CD4-positive, CD25-positive, alpha-beta regulatory T cell (primary cell): ENCODE results near the gene PLXNB3. TPM values are rescaled to one million over a fixed set of nuclear protein-coding genes. Genes with fewer than 3 reads are reported as not detected.

Source experiments
- ATAC-seq, 2 donors: fragments of 150-1000 bp; cut with Tn5 transposase; one replicate each; pipeline ENCODE4 v1.10.0; 2021; ENCODE audit warnings: low read depth in 2 of 2, moderate number of reproducible peaks in 2 of 2, moderate library complexity in 1 of 2
- DNase-seq, 3 donors: peaks; one replicate each; pipeline versions ENCODE4 v3.0.0 to v3.0.0-alpha.2; 2012 to 2022; ENCODE audit warnings: mixed read lengths in 1 of 3
- H3K27ac ChIP-seq: one replicate; pipeline ENCODE4 v1.7.0; 2013; ENCODE audit warnings: mild to moderate bottlenecking, low read length; ENCODE audit not compliant: insufficient read depth, poor library complexity, severe bottlenecking
- H3K27me3 ChIP-seq: one replicate; pipeline ENCODE4 v1.7.0; 2013; ENCODE audit warnings: low read length; ENCODE audit not compliant: control insufficient read depth, insufficient read depth
- H3K36me3 ChIP-seq: one replicate; pipeline ENCODE4 v1.7.0; 2013; ENCODE audit warnings: mild to moderate bottlenecking, low read length, moderate library complexity; ENCODE audit not compliant: control insufficient read depth, insufficient read depth
- H3K4me1 ChIP-seq: 2 replicates; pipeline ENCODE4 v1.7.0; 2013; ENCODE audit warnings: mild to moderate bottlenecking, low read length; ENCODE audit not compliant: insufficient read depth, control insufficient read depth, poor library complexity, severe bottlenecking
- H3K4me3 ChIP-seq: one replicate; pipeline ENCODE4 v1.7.0; 2013; ENCODE audit warnings: low read depth, mild to moderate bottlenecking, low read length, moderate library complexity
- H3K9me3 ChIP-seq, 2 experiments: 1 replicate in 1 of 2; 2 replicates in 1 of 2; pipeline ENCODE4 v1.7.0; 2013; ENCODE audit warnings: low read length in 2 of 2, mild to moderate bottlenecking in 1 of 2, moderate library complexity in 1 of 2; ENCODE audit not compliant: control insufficient read depth in 2 of 2
- H3K27ac Mint-ChIP-seq, 3 donors: one replicate each; pipeline ENCODE4 v1.8.0; 2020 to 2022; ENCODE audit warnings: mild to moderate bottlenecking in 3 of 3, mixed read lengths in 3 of 3, moderate library complexity in 2 of 3
- H3K27me3 Mint-ChIP-seq: one replicate; pipeline ENCODE4 v1.8.0; 2022; ENCODE audit warnings: mild to moderate bottlenecking, mixed read lengths
- H3K36me3 Mint-ChIP-seq: one replicate; pipeline ENCODE4 v1.8.0; 2020; ENCODE audit warnings: mixed read lengths
- H3K4me1 Mint-ChIP-seq, 4 donors: one replicate each; pipeline ENCODE4 v1.8.0; 2020 to 2022; ENCODE audit warnings: mixed read lengths in 4 of 4, mild to moderate bottlenecking in 1 of 4
- H3K4me3 Mint-ChIP-seq, 4 donors: one replicate each; pipeline ENCODE4 v1.8.0; 2020 to 2022; ENCODE audit warnings: mild to moderate bottlenecking in 4 of 4, mixed read lengths in 4 of 4, moderate library complexity in 3 of 4
- H3K9me3 Mint-ChIP-seq, 7 donors: one replicate each; pipeline ENCODE4 v1.8.0; 2020 to 2022; ENCODE audit warnings: mixed read lengths in 7 of 7, mild to moderate bottlenecking in 3 of 7, moderate library complexity in 2 of 7
- polyA plus RNA-seq, 4 donors: library from polyadenylated mRNA; unstranded; fragments of 300-500 nt; fragmentation: Illumina TruSeq; gene quantifications; one replicate each; pipeline ENCODE4 v1.2.3, GENCODE V29; 2021
- total RNA-seq: library from RNA; stranded (reverse); gene quantifications from one replicate; pipeline ENCODE4 v1.2.3, GENCODE V29; 2022

PLXNB3 gene
- total and polyA plus RNA-seq, 5 donors from 2014 or later: 0.52 TPM; not detected in 4

DNA sequence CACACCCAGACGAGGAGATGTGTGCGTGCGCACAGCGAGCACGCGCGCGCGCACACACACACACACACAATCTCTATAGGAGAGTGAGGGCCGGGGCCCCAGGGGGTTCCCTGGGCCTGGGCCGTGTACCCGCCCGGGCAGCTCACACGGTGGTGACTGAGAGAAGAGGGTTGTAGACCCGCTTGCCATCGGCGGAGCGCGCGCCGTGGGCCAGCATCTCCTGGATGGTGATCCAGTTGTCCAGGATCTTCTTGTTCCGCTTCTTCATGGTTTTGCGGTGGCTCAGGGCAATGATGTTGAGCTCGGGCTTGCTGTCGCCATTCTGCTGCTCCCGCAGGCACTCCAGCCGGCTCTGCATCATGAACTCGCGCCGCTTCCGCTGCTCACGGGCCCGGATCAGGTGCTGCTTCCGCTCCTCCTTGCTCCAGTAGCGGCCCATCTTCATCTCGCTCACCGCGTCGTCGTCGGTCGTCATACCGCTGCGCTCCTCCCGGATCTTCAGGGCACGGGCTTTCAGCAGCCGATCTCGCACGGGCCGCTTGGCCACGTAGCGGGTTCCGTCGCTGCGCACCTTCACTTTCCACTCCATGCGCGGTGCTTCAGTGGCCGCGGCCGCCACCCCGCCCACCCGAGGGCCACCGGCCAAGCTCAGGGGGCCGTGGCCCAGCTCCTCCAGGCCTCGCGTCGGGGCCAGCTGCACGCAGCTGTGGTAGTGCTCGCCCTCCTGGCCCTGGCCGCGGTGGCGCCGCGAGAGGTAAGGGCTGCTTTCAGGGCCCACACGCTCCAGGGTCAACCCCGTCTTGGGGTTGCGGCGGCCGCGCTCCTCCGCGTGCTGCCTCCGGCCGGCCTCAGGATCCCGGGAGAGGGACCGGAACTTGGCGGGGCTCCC is 39.4 kb downstream of the PLXNB3 start:
- no peaks in the 10 kb centered on the region for H3K36me3 Mint-ChIP-seq
- Histone ChIP-seq H3K4me3 (no peak overlapping the region), H3K36me3 (peaks cover 6% of the 10 kb centered on the region), H3K4me1 (no peaks in the 10 kb centered on the region), H3K9me3 (no peaks in the 10 kb centered on the region), H3K27ac (no peak overlapping the region), H3K27me3 (no peaks in the 10 kb centered on the region)
- H3K27ac Mint-ChIP-seq: no peak overlapping the region
- DNase-seq (no peak), ATAC-seq (no peak)
- H3K4me1 Mint-ChIP-seq: no peaks in the 10 kb centered on the region
- peaks cover 0 to 2% (median 0%) of the 10 kb centered on the region in 7 donors for H3K9me3 Mint-ChIP-seq
- H3K27me3 Mint-ChIP-seq: no peaks in the 10 kb centered on the region
- H3K4me3 Mint-ChIP-seq: no peak overlapping the region

DNA sequence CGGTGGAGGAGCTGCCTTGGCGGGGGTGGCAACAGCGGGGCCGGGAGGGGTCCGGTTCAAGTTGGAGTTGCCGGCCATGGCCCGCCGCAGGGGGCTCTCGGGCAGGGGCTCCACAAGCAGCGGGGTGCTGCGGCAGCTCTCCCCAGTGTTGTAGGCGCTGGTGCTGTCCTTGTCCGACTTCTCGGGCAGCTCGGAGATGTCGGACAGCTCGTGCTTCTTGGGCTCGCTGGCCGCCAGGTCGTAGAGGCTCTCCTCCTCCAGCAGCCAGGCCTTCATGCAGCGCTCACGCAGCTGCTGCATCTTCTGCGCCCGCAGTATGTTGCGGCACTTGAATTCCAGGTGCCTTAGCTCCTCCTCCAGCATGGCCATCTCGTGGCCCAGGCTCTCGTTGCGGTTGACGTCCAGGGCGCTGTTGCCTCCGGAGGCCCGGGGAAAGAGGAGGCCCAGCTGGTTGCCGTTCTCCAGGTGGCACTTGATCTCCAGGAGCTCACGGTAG is 40.1 kb downstream of the PLXNB3 start:
- no peak overlapping the region for H3K4me3 ChIP-seq
- Mint-ChIP-seq H3K4me3 (no peak overlapping the region), H3K36me3 (no peaks in the 10 kb centered on the region), H3K27me3 (no peaks in the 10 kb centered on the region), H3K4me1 (no peaks in the 10 kb centered on the region), H3K9me3 (peaks cover 0 to 2% (median 0%) of the 10 kb centered on the region in 7 donors), H3K27ac (no peak overlapping the region)
- H3K27me3 ChIP-seq: no peaks in the 10 kb centered on the region
- ATAC-seq (no peak), DNase-seq (no peak)
- H3K36me3 ChIP-seq: peaks cover under 1% of the 10 kb centered on the region
- H3K4me1 ChIP-seq: no peaks in the 10 kb centered on the region
- H3K9me3 ChIP-seq: no peaks in the 10 kb centered on the region
- no peak overlapping the region for H3K27ac ChIP-seq

DNA sequence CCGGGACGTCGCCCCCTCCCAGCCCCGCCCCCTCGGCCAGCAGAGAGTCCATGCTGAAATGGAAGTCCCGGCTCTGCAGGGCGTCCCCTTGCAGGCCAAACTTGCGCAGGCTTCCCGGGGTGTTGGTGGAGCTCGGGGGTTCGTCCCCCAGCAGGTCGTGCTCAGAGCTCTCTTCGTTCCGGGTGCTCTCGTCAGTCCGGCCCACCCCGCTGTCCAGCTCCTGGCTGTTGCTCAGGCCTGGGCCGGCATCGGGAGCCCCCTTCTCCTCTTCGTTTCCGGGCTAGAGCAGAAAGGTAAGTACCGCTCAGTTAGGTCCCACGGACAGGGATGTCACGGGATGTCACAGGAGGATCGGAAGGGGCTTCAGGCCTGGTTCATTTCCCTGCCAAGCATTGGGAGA is 40.6 kb downstream of the PLXNB3 start:
- ATAC-seq: no peak
- H3K27me3 Mint-ChIP-seq: no peaks in the 10 kb centered on the region
- no peaks in the 10 kb centered on the region for H3K4me1 Mint-ChIP-seq
- no peak overlapping the region for H3K4me3 Mint-ChIP-seq
- Histone ChIP-seq H3K27me3 (no peaks in the 10 kb centered on the region), H3K4me1 (no peaks in the 10 kb centered on the region), H3K4me3 (no peak overlapping the region), H3K9me3 (no peaks in the 10 kb centered on the region), H3K36me3 (no peaks in the 10 kb centered on the region), H3K27ac (no peak overlapping the region)
- H3K27ac Mint-ChIP-seq: no peak overlapping the region
- no peak for DNase-seq
- H3K36me3 Mint-ChIP-seq: no peaks in the 10 kb centered on the region
- peaks cover 0 to 2% (median 0%) of the 10 kb centered on the region in 7 donors for H3K9me3 Mint-ChIP-seq

GRCh38 chrX:153805436-153805835 is 41.4 kb downstream of the PLXNB3 start:
- Mint-ChIP-seq H3K27me3 (no peaks in the 10 kb centered on the region), H3K27ac (no peak overlapping the region), H3K9me3 (peaks cover 0 to 2% (median 0%) of the 10 kb centered on the region in 7 donors), H3K36me3 (no peaks in the 10 kb centered on the region), H3K4me1 (no peaks in the 10 kb centered on the region), H3K4me3 (no peak overlapping the region)
- no peaks in the 10 kb centered on the region for H3K9me3 ChIP-seq
- no peaks in the 10 kb centered on the region for H3K36me3 ChIP-seq
- H3K4me3 ChIP-seq: no peak overlapping the region
- no peak for ATAC-seq
- H3K27ac ChIP-seq: no peak overlapping the region
- H3K27me3 ChIP-seq: no peaks in the 10 kb centered on the region
- DNase-seq: no peak
- H3K4me1 ChIP-seq: no peaks in the 10 kb centered on the region

DNA sequence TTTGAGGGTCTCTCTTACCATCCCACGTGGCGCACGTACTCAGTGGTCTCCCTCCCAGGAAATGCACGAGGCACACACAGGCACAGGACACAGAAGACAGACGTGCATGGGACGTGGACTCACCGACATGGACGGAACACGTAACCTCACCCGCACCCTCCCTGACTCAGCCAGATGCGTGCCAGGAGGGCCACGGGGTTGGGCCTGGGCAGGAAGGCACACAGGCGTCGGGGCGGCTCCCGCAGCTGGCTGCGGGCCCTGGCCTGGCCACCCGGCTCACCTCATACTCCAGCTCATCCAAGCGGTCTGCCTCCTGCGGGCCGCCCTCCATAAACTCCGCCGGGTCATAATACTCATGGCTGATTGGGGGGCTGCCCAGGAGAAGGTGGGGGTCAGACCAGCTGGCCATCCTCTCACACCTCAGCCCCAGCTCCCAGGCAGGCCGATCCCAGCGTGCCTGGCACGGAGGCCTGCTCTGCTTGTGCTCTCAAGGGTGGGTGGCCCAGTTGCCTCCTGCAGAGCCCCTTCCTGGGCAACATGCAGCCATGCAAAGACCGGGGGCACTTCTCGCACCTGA is 43.0 kb downstream of the PLXNB3 start:
- no peak overlapping the region for H3K27ac ChIP-seq
- no peak overlapping the region for H3K27ac Mint-ChIP-seq
- DNase-seq: no peak

DNA sequence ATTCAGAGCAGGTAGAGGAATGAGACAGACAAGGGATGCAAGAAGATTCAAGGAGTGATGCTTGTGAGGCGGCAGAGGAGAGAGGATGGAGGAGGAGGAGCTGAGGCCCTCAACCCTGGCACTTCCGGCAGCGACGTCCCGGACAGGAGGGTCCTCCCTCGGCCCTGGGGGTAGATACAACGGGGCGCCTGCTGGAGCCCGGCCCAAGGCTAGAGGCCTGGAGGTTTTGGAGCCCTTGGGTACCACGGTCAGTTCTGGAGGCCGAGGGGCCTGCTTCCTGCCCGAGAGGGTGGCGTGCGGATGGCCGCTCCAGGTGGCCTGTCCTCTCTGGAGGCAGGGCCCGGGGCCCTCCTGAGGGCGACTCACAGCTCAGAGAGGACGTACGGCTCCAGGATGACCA is 43.9 kb downstream of the PLXNB3 start:
- Histone ChIP-seq H3K27ac (no peak overlapping the region), H3K36me3 (no peaks in the 10 kb centered on the region), H3K4me1 (no peaks in the 10 kb centered on the region), H3K9me3 (no peaks in the 10 kb centered on the region), H3K27me3 (no peaks in the 10 kb centered on the region), H3K4me3 (no peak overlapping the region)
- peaks cover 7% of the 10 kb centered on the region for H3K27me3 Mint-ChIP-seq
- H3K9me3 Mint-ChIP-seq: peaks cover 0 to 2% (median 0%) of the 10 kb centered on the region in 7 donors
- no peak overlapping the region for H3K4me3 Mint-ChIP-seq
- no peaks in the 10 kb centered on the region for H3K36me3 Mint-ChIP-seq
- H3K27ac Mint-ChIP-seq: no peak overlapping the region
- no peak for ATAC-seq
- DNase-seq: no peak
- no peaks in the 10 kb centered on the region for H3K4me1 Mint-ChIP-seq

More for the DNA sequence above, 43.0 kb downstream of the PLXNB3 start:
- Histone ChIP-seq H3K4me1 (no peaks in the 10 kb centered on the region), H3K36me3 (no peaks in the 10 kb centered on the region), H3K27me3 (no peaks in the 10 kb centered on the region), H3K9me3 (no peaks in the 10 kb centered on the region), H3K4me3 (no peak overlapping the region)
- Mint-ChIP-seq H3K27me3 (peaks cover 5% of the 10 kb centered on the region), H3K4me3 (no peak overlapping the region), H3K36me3 (no peaks in the 10 kb centered on the region), H3K4me1 (no peaks in the 10 kb centered on the region), H3K9me3 (peaks cover 0 to 2% (median 0%) of the 10 kb centered on the region in 7 donors)
- no peak for ATAC-seq

GRCh38 chrX:153812220-153812619 is 48.2 kb downstream of the PLXNB3 start:
- Histone ChIP-seq H3K36me3 (no peaks in the 10 kb centered on the region), H3K9me3 (no peaks in the 10 kb centered on the region), H3K27me3 (no peaks in the 10 kb centered on the region), H3K27ac (no peak overlapping the region), H3K4me3 (no peak overlapping the region), H3K4me1 (no peaks in the 10 kb centered on the region)
- H3K27ac Mint-ChIP-seq: no peak overlapping the region
- H3K4me3 Mint-ChIP-seq: no peak overlapping the region
- peaks cover 0 to 9% (median 3%) of the 10 kb centered on the region in 4 donors for H3K4me1 Mint-ChIP-seq
- H3K27me3 Mint-ChIP-seq: peaks cover 25% of the 10 kb centered on the region
- H3K36me3 Mint-ChIP-seq: no peaks in the 10 kb centered on the region
- peaks cover 0 to 1% (median 0%) of the 10 kb centered on the region in 7 donors for H3K9me3 Mint-ChIP-seq
- ATAC-seq: no peak
- DNase-seq: no peak
